ENCODE data around the gene DEXI.

DNA sequence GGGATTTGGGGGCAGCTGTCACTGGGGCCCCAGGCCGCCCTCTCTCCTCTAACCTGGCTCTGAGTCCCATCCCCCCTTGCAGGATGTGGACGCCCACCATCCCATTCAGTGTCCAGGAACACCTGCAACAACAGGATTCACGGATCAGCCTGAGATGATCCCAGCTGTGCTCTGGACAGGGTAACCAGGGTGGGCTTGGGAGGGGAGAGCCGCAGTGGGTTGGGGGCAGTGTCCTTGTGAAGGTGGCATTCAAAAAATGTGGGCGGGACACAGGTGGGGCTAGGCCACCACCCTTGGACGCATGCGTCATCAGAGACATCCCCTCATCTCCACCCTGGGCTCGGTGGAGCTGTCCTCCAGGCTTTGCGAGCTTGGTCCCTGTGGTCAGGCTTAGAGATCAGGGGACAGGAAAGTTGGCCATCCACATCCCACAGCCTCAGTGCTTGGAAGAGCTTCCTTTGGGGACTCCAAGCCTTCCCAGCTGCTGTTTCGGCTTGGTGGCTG is 19.1 kb downstream of the DEXI start:
- TF ChIP-seq ZBTB8A (tag by site-specific recombination; IDR thresholded peaks at IDR 0.05) = no peak
- TF ChIP-seq ZNF239 (tag by site-specific recombination; IDR thresholded peaks at IDR 0.05) = no peak
- TF ChIP-seq, protein P1, sequence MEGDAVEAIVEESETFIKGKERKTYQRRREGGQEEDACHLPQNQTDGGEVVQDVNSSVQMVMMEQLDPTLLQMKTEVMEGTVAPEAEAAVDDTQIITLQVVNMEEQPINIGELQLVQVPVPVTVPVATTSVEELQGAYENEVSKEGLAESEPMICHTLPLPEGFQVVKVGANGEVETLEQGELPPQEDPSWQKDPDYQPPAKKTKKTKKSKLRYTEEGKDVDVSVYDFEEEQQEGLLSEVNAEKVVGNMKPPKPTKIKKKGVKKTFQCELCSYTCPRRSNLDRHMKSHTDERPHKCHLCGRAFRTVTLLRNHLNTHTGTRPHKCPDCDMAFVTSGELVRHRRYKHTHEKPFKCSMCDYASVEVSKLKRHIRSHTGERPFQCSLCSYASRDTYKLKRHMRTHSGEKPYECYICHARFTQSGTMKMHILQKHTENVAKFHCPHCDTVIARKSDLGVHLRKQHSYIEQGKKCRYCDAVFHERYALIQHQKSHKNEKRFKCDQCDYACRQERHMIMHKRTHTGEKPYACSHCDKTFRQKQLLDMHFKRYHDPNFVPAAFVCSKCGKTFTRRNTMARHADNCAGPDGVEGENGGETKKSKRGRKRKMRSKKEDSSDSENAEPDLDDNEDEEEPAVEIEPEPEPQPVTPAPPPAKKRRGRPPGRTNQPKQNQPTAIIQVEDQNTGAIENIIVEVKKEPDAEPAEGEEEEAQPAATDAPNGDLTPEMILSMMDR (tag by site-specific recombination; IDR thresholded peaks at IDR 0.05) = no peak
- no peak for TF ChIP-seq YY1 (tag by site-specific recombination; IDR thresholded peaks at IDR 0.05)
- no peak for TF ChIP-seq ZFP3 (tag by site-specific recombination; IDR thresholded peaks at IDR 0.05; ENCODE audit: low read depth)
- no peak for TF ChIP-seq MYNN (tag by site-specific recombination; IDR thresholded peaks at IDR 0.05; ENCODE audit: borderline replicate concordance)
- TF ChIP-seq SP7 (tag by site-specific recombination; IDR thresholded peaks at IDR 0.05) = no peak
- no peak for TF ChIP-seq HOXA7 (CRISPR knock-in tag; IDR thresholded peaks at IDR 0.05; ENCODE audit: borderline replicate concordance)
- TF ChIP-seq KLF16 (tag by site-specific recombination; IDR thresholded peaks at IDR 0.05) = no peak

Data from HEK293 (cell line).